Stimulated activated naive CD8-positive, alpha-beta T cell treated with anti-CD3 and anti-CD28 coated beads, Interleukin-15, Interleukin-2, amounts not matched to agents 100 U/mL and 50 U/mL, for 24 hours (primary cell): ENCODE measurements around the gene NRAP.
A peak's percentile ranks its signal among the peaks of the same experiment; 100 is the strongest.

ENCODE experiments used
- ATAC-seq: fragments of 150-1000 bp; cut with Tn5 transposase; one replicate; pipeline ENCODE4 v1.10.0; 2021
- DNase-seq: peaks from one replicate; pipeline ENCODE4 v3.0.0; 2021

Gene NRAP, protein sequence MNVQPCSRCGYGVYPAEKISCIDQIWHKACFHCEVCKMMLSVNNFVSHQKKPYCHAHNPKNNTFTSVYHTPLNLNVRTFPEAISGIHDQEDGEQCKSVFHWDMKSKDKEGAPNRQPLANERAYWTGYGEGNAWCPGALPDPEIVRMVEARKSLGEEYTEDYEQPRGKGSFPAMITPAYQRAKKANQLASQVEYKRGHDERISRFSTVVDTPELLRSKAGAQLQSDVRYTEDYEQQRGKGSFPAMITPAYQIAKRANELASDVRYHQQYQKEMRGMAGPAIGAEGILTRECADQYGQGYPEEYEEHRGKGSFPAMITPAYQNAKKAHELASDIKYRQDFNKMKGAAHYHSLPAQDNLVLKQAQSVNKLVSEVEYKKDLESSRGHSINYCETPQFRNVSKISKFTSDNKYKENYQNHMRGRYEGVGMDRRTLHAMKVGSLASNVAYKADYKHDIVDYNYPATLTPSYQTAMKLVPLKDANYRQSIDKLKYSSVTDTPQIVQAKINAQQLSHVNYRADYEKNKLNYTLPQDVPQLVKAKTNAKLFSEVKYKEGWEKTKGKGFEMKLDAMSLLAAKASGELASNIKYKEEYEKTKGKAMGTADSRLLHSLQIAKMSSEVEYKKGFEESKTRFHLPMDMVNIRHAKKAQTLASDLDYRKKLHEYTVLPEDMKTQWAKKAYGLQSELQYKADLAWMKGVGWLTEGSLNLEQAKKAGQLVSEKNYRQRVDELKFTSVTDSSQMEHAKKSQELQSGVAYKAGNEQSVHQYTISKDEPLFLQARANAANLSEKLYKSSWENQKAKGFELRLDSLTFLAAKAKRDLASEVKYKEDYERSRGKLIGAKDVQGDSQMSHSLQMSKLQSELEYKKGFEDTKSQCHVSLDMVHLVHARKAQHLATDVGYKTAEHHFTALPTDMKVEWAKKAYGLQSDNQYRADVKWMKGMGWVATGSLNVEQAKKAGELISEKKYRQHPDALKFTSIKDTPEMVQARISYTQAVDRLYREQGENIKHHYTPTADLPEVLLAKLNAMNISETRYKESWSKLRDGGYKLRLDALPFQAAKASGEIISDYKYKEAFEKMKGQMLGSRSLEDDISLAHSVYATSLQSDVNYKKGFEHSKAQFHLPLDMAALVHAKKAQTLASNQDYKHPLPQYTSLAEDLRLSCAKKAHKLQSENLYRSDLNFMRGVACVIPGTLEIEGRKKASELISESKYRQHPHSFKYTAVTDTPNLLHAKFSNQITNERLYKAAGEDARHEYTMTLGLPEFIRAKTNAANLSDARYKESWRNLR (N-terminal part only)

DNA sequence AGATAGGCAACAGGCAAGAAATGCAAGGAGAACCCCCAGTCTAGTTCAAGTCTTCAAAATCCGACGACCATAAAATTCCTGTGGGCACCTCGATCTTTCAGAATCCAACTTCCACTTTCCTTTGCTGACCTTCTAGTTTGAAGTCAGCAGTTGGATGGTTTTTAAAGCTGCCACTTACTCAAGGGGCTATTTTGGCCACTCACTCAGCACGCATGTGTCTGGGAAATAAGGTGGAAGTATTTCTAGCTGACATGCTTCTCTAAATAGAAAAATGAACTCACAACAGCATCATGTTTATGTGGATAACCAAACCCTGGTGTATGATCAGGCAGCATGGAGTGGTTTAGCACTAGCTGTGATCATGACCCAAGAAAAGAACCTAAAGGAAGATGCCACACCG lies at the start of gene NRAP:
Gene NRAP (minus strand): TSS at position 134 of the 400 bp plus-strand sequence. CDS start 159 bp downstream, outside the sequence.
- no peak for ATAC-seq
- no peak for DNase-seq

DNA sequence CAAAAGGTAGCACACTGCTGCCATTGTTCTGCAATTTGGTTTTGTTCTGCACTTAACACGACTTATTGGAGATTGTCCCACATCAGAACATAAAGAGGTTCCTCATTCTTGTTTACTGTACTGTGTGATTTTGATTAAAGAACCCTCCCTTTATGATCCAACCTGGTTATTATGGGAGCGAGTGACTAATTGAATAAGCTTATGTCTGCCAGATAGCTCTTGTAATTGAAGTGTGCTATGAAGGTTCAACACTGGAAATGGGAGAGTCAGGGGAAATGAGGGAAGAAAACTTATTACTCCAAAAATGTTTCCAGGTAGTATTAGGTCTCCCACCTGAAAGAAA lies 49.8 kb upstream of the NRAP start:
- ATAC-seq (no peak), DNase-seq (no peak)

DNA sequence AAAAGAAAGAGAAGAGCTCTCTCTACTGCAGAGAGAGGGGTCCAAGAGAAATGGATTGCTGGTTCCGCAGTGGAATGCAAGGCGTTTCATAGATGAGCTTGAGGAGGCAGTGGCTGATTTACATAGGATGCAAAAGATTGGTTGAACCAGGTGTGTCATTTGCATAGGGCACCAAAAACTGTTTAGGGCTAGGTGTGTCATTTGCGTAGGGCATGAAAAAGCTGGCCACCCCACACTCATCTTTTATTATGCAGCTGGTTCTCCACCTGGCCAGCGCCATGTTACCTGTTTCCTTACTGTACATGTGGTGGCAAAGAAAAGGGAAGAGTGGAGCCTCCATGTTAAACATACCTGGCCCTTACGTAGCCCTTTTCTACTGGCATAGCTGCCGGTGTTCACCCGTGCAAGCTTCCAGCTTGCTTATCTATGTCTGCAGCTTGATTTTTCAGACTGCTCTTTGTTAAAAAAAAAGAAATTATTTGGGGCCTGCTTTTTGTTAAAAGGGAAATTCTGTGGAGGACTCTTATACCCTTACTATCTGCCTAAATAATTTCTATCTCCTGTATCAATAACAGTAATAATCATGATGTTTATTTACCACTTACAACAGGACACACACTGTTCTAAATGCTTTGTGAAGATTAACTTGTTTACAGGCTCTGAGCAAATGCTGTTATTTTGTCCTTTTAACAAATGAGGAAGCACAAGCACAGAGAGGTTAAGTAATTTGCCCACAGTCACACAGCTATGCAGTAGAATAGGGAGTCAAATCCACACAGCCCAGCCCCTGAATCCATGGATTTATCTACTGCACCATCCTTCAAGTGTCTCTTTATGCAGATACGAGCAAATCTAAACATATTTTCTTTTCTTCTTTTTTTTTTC lies 49.2 kb upstream of the NRAP start:
- DNase-seq, result no peak
- no peak for ATAC-seq

DNA sequence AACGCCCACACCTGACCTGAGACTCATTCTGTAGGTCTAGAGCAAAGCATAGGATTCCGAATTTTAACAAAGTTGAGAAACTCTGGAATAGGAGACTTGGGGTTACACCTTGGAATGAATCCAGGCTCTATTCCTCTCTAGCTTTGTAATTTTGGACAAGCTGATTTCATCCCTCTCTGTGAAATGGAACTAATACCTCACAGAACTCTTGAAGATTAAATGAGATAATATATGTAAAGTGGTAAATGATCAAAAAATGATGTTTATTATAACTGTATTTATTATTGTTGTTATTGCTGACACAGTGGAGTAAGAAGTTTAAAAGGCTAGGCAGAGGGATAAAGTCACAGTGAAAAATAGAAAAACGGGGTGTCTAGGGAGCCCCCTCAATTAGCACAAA lies 48.2 kb upstream of the NRAP start:
- DNase-seq, result no peak
- no peak for ATAC-seq

DNA sequence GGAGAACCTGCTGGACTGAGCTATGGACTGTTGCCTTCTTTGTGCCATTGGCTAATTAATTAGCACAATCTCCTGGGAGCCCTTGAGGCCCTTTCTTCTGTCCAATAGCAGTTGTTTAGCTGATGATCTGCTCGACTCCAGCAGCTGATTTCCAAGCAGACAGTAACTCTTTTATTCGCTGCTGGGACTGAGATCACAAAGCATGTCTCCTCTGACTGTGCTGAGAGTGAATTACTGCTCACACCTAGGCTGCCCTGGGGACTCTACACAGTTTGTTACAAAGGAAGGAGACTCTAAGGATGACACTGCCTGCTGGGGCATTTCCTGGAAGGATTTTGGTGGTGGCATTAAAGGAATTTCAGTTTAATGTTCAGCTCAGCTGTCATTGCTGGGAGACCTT lies 47.3 kb upstream of the NRAP start:
- DNase-seq (no peak), ATAC-seq (no peak)

DNA sequence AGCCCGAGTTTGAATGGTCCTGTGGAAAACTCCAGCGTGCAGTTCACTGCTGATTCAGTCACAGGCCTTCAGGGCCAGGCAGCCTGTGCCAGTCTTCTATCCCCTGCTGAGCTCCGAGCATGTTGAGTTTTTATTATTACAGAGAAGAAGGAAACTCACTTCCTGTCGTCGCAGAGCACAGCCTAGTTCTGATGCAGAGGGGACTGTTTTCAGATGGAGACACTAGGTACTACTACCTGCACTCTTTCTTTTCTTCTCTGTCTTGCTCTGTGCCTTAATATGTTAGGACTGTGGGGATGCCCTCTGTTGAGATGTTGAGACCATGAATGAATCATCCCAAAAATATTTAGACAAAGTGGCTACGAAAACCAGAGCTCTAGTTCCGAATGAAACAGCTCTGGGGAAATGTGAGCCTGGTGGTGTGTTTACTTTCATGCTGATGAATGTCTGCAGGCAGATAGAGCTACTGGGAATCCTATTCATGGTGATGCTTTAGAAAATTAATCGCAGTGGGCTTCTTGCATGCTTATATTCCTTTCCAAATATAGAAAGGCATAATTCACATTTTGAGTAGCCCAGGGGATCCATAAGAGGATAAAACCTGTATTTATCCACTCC lies 45.5 kb upstream of the NRAP start:
- DNase-seq (no peak), ATAC-seq (no peak)

DNA sequence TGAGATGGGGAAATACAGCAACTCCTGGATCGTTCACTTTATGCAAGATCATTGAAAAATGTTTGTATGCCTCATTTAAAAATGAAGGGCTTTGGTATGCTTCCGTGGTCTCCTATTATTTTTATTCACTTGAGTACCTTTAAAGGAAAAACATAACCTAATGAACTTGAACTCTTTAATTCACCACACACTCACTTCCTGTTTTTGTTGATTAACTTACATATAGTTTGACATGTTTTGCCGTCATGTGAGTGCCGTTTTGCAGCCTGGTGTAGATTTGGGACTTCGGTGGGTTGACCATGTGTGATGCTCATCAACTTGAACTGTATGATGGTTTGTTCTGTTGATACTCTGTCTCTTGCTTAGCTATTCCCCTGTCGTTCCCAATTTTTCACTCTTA lies 44.8 kb upstream of the NRAP start:
- no peak for ATAC-seq
- DNase-seq, result no peak

DNA sequence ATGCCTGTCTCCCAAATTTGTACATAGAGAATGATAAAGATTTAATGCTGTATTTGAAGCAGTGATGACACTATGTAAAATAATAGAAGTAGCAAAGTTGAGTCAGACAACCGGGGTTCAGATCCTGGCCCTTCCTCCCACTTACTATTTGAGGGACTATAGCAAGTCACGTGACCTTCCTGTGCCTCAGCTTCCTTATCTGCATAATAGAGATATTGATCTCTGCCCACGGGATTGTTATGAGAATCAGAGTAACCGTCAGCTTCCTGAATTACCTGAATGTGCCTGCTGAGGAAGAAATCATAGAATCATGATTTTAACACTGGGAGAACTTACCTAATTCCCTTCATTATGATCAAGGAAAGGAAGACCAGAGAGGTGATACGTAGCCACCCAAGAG lies 42.8 kb upstream of the NRAP start:
- ATAC-seq (no peak), DNase-seq (no peak)

DNA sequence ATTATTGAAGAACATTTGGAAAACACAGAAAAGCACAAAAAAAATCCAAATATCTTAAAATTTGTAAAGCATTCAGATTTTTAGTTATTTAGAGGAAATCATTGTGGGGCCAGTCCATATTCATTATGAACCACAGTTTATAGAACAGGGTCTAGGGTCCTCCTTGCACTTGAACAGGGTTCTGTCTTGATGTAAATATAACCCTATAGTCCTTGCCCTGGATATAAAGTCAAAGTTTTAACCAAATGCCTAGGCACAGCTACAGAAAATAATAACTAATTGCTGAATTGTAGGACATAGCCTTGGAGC lies 41.5 kb upstream of the NRAP start:
- no peak for DNase-seq
- ATAC-seq, result no peak

DNA sequence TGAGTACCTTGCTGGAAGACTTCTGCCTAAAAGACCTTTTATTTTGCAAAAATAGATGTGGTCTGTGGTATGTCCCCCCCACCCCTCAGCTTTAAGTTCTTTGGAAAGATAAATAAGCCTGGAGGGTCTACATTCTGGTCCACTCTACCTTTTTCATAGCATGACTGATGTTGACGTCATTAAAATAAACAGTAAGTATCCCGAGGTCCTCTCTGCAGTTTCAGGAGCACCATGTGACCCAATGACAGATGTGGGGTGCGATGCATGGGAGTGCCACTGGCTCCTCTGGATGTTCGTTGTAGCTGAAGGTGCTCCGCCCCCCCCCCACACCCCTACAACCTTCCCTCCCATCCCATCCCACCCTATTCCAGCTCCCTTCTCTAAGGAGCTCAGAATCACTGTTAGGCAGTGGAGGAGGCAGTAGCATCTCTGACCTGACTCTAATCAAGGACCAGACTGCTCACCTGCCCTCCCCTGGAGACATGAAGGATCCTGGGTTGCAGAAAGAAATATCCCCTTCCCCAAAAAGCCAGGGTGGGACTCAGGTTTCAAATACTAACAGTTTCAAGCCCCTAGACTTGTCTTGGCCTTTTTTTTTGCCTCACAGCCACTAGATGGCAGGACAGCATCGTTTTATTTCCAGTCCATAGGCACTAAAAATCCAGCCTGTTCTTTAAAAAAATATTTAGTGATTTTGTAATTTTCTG lies 40.9 kb upstream of the NRAP start:
- DNase-seq (peak; percentile 25), ATAC-seq (no peak)

DNA sequence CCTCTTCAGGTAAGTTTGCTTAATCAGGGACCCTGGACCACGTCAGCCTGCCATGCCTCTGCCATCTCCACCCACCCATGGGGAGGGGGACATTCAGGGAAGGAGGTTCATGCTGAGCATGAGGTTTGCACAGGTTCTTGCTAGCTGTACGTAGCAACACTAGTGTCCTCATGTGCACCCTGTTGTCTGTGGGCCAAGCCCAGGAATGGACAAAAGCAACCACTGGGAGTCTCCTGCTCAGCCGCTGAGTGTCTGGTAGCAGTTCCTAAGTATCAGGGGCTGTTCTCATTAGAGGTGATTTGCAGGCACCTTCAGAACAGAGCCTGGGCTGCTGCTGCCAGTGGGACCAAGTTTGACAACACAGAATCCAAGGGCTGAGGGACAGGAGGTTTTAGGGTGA lies 33.8 kb upstream of the NRAP start:
- no peak for ATAC-seq

DNA sequence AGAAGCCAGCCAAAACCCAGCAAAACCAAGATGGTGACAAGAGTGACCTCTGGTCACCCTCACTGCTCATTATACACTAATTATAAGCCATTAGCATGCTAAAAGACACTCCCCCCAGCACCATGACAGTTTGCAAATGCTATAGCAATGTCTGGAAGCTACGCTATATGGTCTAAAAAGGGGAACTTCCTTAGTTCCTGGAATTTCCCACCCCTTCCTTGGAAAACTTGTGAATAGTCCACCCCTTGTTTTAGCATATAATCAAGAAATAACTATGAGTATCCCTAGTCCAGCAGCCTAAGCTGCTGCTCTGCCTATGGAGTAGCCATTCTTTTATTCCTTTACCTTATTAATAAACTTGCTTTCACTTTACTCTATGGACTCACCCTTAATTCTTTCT lies 31.9 kb upstream of the NRAP start:
- no peak for DNase-seq
- no peak for ATAC-seq

More for the DNA sequence above, 33.8 kb upstream of the NRAP start:
- DNase-seq, result no peak

DNA sequence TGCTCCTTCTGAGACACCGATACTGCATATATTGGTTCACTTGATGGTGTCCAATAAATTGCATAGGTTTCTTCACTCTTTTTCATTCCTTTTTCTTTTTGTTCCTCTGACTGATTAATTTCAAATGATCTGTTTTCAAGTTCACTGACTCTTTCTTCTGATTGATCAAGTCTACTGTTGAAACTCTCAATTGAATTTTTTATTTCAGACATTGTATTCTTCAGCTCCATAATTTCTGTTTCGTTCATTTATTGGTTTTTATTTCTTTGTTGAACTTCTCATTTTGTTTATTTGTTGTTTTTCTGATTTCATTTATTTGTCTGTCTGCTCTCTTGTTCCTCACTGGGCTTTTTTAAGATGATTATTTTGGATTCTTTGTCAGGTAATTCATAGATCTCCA lies 29.5 kb upstream of the NRAP start:
- no peak for DNase-seq
- ATAC-seq, result no peak

DNA sequence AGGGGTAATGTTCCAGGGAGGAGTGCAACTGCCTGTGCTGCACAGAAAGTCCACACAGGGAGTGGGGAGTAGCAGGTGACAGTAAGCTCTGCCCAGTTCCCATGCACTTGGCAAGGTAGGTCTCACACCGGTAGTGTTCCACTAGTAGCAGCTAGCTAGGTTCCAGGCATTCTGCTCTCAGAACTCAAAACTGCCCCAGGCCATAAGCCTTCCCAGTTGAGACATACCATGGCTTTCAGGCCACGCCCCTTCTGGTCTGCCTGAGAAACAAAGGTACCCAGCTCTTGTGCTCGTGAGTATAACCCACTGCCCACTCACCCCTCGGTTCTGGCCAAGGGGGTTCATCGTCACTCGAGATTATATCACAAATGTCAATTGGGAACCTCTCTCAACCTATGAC lies 28.4 kb upstream of the NRAP start:
- no peak for DNase-seq
- ATAC-seq, result no peak

DNA sequence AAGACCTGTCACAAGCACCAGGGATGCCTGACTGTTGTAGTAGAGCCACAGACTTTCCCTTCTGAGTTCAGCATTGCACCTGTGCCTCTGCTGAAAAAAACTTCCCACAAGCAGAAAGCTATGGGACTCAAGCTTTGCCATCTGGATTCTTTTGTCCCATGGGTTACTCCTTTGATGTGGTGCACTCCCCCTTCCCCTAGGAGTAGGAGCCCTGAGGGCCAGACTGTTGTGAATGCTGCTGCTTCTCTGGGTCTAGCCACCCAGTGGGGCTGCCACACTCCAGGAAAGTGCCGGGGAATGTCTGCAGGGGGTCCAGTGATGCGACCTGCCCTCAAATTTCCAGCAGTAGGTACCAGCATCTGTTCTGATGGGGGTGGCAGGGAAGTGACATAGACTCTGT lies 27.5 kb upstream of the NRAP start:
- ATAC-seq, result no peak
- no peak for DNase-seq

DNA sequence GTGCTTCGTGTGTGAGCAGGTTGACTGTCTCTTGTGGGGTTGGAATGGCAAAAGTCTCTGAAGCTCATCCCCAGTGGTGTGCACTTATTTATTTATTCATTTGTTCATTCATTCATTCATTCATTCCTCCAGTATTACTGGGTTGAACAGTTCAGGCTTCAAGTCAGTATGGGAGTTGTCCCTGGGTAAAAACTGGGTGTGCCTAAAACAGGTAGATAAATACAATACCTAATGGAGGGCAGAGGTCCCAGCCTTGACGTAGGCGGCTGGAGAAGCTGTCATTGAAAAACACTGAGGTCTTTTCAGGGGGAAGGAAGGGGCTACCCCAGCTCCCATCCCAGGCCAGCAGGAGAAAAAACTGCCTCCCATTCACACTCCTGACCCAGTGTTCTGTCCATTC lies 26.9 kb upstream of the NRAP start:
- DNase-seq (no peak), ATAC-seq (no peak)

DNA sequence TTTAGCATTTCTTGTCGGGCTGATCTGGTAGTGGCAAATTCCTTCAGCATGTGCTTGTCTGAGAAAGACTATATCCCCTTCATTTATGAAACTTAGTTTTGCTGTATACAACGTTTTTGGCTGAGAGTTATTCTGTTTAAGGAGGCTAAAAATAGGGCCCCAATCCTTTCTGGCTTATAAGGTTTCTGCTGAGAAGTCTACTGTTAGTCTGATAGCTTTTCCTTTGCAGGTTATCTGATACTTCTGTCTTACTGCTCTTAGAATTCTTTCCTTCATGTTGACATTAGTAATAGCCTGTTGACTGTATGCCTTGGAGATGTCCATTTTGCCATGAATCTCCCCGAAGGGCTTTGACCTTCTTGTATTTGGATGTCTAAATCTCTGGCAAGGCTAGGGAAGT lies 25.7 kb upstream of the NRAP start:
- ATAC-seq (no peak), DNase-seq (no peak)

DNA sequence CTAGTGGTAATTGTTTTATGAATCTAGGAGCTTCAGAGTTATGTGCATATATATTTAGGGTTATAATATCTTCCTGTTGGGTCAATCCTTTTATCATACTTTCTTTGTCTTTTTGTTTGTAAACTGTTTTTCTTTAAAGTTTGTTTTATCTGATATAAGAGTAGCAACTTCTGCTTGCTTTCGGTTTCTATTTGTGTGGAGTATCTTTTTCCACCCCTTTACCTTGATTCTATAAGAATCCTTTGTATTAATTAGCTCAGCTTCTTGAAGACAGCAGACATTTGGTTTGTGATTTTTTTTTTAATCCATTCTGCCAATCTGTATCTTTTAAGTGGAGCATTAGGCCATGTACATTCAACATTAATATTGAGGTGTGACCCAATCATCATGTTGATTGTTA lies 25.2 kb upstream of the NRAP start:
- DNase-seq, result no peak
- no peak for ATAC-seq

DNA sequence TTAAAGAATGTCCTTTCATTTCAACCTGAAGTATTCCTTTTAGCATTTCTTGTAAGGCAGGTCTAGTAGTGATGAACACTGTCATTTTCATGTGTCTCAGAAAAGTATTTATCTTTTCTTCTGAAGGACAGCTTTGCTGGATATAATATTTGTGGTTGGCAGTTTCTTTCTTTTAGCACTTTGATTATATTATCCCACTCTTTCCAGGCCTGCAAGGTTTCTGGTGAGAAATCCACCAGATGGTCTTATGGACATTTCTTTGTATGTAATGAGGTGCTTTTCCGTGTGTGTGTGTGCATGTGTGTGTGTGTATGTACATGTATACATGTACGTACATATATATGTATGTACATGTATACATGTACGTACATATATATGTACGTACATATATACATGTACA lies 23.2 kb upstream of the NRAP start:
- ATAC-seq (no peak), DNase-seq (no peak)

DNA sequence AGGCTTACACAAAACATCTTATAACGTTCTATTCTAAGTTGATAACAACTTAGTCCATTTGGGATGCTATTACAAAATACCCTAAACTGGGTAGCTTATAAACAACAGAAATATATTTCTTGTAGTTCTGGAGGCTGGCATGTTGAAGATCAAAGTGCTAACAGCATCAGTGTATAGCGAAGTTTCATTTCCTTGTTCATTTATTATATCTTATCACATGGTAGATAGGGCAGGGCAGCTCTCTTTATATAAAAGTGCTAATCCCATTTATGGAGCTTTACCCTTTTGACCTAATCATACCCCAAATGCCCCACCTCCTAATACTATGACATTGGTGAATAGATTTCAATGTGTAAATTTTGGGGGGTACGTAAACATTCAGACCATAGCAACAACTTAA lies 22.2 kb upstream of the NRAP start:
- ATAC-seq (no peak), DNase-seq (no peak)

DNA sequence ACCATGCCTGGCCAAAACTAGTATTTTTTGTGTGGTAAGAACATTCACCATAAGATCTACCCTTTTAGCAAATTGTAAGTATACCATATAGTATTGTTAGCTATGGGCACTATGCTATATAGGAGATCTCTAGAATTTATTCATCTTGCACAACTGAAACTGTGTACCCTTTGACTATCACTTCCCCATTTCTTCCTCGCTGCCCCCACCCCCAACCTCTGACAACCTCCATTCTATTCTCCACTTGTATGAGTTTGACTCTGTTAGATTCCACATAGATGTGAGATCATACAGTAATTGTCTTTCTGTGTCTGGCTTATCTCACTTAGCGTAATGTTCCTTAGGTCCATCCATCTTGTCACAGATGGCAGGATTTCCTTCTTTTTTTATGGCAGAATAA lies 19.5 kb upstream of the NRAP start:
- no peak for ATAC-seq
- no peak for DNase-seq
